HepG2 (cell line): ENCODE results near the gene ELP2. TPM values are rescaled to one million over a fixed set of nuclear protein-coding genes. Genes with fewer than 3 reads are reported as not detected.

Experiments
- AHDC1 ChIP-seq: sonication (generic); formaldehyde crosslinking; IDR thresholded peaks from 2 replicates; pipeline ENCODE4 v1.5.1; 2020; ENCODE audit warnings: mild to moderate bottlenecking, missing genetic modification reagents, borderline replicate concordance
- GPBP1L1 ChIP-seq: sonication (generic); formaldehyde crosslinking; IDR thresholded peaks from 2 replicates; pipeline ENCODE4 v1.5.0; 2020; ENCODE audit warnings: mild to moderate bottlenecking, missing genetic modification reagents
- KLF15 ChIP-seq: sonication (generic); formaldehyde crosslinking; IDR thresholded peaks from 2 replicates; pipeline ENCODE4 v1.8.1; 2023; ENCODE audit warnings: borderline replicate concordance, mild to moderate bottlenecking, inconsistent platforms, missing genetic modification reagents, mixed read lengths
- RARA ChIP-seq: IDR thresholded peaks from 2 replicates; pipeline ENCODE4 v1.6.1; 2016; ENCODE audit warnings: missing genetic modification reagents, missing compliant biosample characterization
- REL ChIP-seq: sonication (generic); formaldehyde crosslinking; conservative IDR thresholded peaks from 2 replicates; pipeline ENCODE4 v1.8.0; 2022; ENCODE audit warnings: mild to moderate bottlenecking, missing genetic modification reagents, moderate library complexity
- RORA ChIP-seq: sonication (generic); formaldehyde crosslinking; IDR thresholded peaks from 2 replicates; pipeline ENCODE4 v1.5.0; 2020; ENCODE audit warnings: mild to moderate bottlenecking, missing genetic modification reagents, moderate library complexity
- ZNF326 ChIP-seq: sonication (generic); formaldehyde crosslinking; IDR thresholded peaks from 2 replicates; pipeline ENCODE4 v1.4.0; 2020; ENCODE audit warnings: missing genetic modification reagents, borderline replicate concordance
- ZNF335 ChIP-seq: sonication (generic); formaldehyde crosslinking; IDR thresholded peaks from 2 replicates; pipeline ENCODE4 v1.4.0; 2020; ENCODE audit warnings: missing genetic modification reagents
- ZNF496 ChIP-seq: sonication (generic); formaldehyde crosslinking; IDR thresholded peaks from 2 replicates; pipeline ENCODE4 v1.8.1; 2023; ENCODE audit warnings: mild to moderate bottlenecking, moderate library complexity, missing genetic modification reagents; ENCODE audit not compliant: insufficient replicate concordance
- ZNF513 ChIP-seq: sonication (generic); formaldehyde crosslinking; conservative IDR thresholded peaks from 2 replicates; pipeline ENCODE4 v1.5.0; 2020; ENCODE audit warnings: missing genetic modification reagents
- ZNF770 ChIP-seq: sonication (generic); formaldehyde crosslinking; IDR thresholded peaks from 2 replicates; pipeline ENCODE4 v1.5.0; 2020; ENCODE audit warnings: mild to moderate bottlenecking, missing genetic modification reagents
- polyA plus RNA-seq, 8 experiments: library from polyadenylated mRNA; depleted of rRNA in 3 of 8; stranded (reverse) in 7 of 8; unstranded in 1 of 8; fragments of >200 nt; fragmentation: Illumina TruSeq in 4 of 8; extraction: Trizol in 4 of 8; gene quantifications; 2 replicates each; pipeline versions ENCODE4 v1.2.1 to v1.2.3, GENCODE V29; 2011 to 2016; ENCODE audit warnings: low read depth in 4 of 8, missing spikeins in 1 of 8, mixed read lengths in 1 of 8; ENCODE audit not compliant: insufficient read depth in 1 of 8
- total RNA-seq, 5 experiments: library from RNA; depleted of rRNA; stranded (reverse); fragments of >200 nt; fragmentation: Illumina TruSeq; extraction: Trizol; gene quantifications; 2 replicates each; pipeline ENCODE4 v1.2.3, GENCODE V29; 2016; ENCODE audit warnings: low read depth in 1 of 5

ELP2 gene
- total and polyA plus RNA-seq, 2 of the 13 experiments (the other 11 are each of a cell fraction or from before 2014, with no cell fraction given), result 98.7 to 100 TPM

- no peak for TF ChIP-seq RORA (CRISPR knock-in tag)
- TF ChIP-seq KLF15 (CRISPR knock-in tag), result peak; percentile 45; the same call in 1 of the 2 replicates
- TF ChIP-seq ZNF770 (CRISPR knock-in tag), result peak; percentile 67
- TF ChIP-seq ZNF513 (CRISPR knock-in tag), result no peak
- TF ChIP-seq ZNF496, result no peak
- TF ChIP-seq REL, result peak; percentile 81
- no peak for TF ChIP-seq ZNF326 (CRISPR knock-in tag)
- 0 out of 2 replicates have a peak, but pooled peaks have one; percentile 13 for TF ChIP-seq AHDC1 (CRISPR knock-in tag)
- TF ChIP-seq RARA (CRISPR knock-in tag), result peak; percentile 7; the same call in 1 of the 2 replicates
- no peak for TF ChIP-seq GPBP1L1 (CRISPR knock-in tag)
- peak; percentile 36; the same call in 1 of the 2 replicates for TF ChIP-seq ZNF335
Observed at GRCh38 chr18:36129300-36130038, at the start of gene ELP2, which contains the start of gene SLC39A6 (continued).
